Ovary (tissue), 3 donors: ENCODE data around the gene EXOSC9.

Experiments
- CTCF ChIP-seq, 3 donors: fragments of 450-650 bp in 2 of 3; fragments of 200-600 bp in 1 of 3; IDR thresholded peaks; one replicate each; pipeline versions ENCODE4 v1.5.1 to v1.8.0; 2016 to 2022; ENCODE audit warnings: antibody characterized with exemption in 3 of 3, mild to moderate bottlenecking in 1 of 3
- EP300 ChIP-seq: sonication (generic); formaldehyde crosslinking; IDR thresholded peaks from one replicate; pipeline ENCODE4 v1.6.1; 2017; ENCODE audit warnings: antibody characterized with exemption
- POLR2A ChIP-seq: fragments of 450-650 bp; IDR thresholded peaks from one replicate; pipeline ENCODE4 v1.6.1; 2017; ENCODE audit warnings: antibody characterized with exemption, mild to moderate bottlenecking, moderate library complexity
- donor health status: DM: no; HTN: no; CAD: no.

GRCh38 chr4:121827853-121828252 lies 26.7 kb downstream of the EXOSC9 start:
- TF ChIP-seq CTCF (IDR thresholded peaks at IDR 0.05) (no peak), EP300 (no peak), POLR2A (no peak)
